Stomach (tissue), 9 donors: ENCODE results near the gene CYP27A1. TPM values are rescaled to one million over a fixed set of nuclear protein-coding genes. Genes with fewer than 3 reads are reported as not detected.
A peak's percentile ranks its signal among the peaks of the same experiment; 100 is the strongest.

Experiments used
- DNase-seq, 2 donors: peaks; one replicate each; pipeline versions ENCODE4 v3.0.0 to v3.0.0-alpha.2; 2013 to 2019
- H3K27ac ChIP-seq, 5 donors: fragments of 200-600 bp in 4 of 5; sonication (generic) in 4 of 5; one replicate each; pipeline ENCODE4 v1.5.1; 2013 to 2019; ENCODE audit warnings: mild to moderate bottlenecking in 1 of 5, moderate library complexity in 1 of 5
- H3K27me3 ChIP-seq, 3 donors: fragments of 200-600 bp; sonication (generic); one replicate each; pipeline ENCODE4 v1.5.1; 2017 to 2019; ENCODE audit warnings: mixed run types in 1 of 3
- H3K36me3 ChIP-seq, 4 donors: fragments of 200-600 bp; sonication (generic); 1 replicate in 3 of 4; 2 replicates in 1 of 4; pipeline ENCODE4 v1.5.1; 2016 to 2019
- H3K4me1 ChIP-seq, 4 donors: fragments of 200-600 bp; sonication (generic); one replicate each; pipeline ENCODE4 v1.5.1; 2016 to 2019
- H3K4me3 ChIP-seq, 4 donors: fragments of 200-600 bp; sonication (generic) in 3 of 4; one replicate each; pipeline ENCODE4 v1.5.1; 2016 to 2019; ENCODE audit warnings: mild to moderate bottlenecking in 1 of 4
- H3K9me3 ChIP-seq, 4 donors: fragments of 200-600 bp; sonication (generic); one replicate each; pipeline ENCODE4 v1.5.1; 2016 to 2019
- EP300 ChIP-seq: sonication (generic); formaldehyde crosslinking; IDR thresholded peaks from one replicate; pipeline ENCODE4 v1.6.1; 2017; ENCODE audit warnings: antibody characterized with exemption
- POLR2A ChIP-seq, 4 donors: fragments of 450-650 bp; IDR thresholded peaks; one replicate each; pipeline ENCODE4 v1.6.1; 2016; ENCODE audit warnings: antibody characterized with exemption in 4 of 4, control low read depth in 2 of 4, mild to moderate bottlenecking in 1 of 4, moderate library complexity in 1 of 4
- POLR2AphosphoS5 ChIP-seq, 3 donors: sonication (generic); formaldehyde crosslinking; IDR thresholded peaks; one replicate each; pipeline ENCODE4 v1.6.1; 2016; ENCODE audit warnings: antibody characterized with exemption in 3 of 3
- whole genome bisulfite sequencing, 5 donors: extraction: QIAGEN DNeasy Blood & Tissue Kit in 3 of 5; methylation state at CpG; one replicate each; pipeline versions ENCODE4 v1.1.5 to v1.1.7; 2013 to 2018; 5-methylcytosine and 5-hydroxymethylcytosine counted together
- intact Hi-C: fragments of 100-400 bp; cut with DNase I; formaldehyde crosslinking; loops from one replicate; pipeline ENCODE4 v1.15.1; 2023; ENCODE audit warnings: low total_unique reads
- polyA plus RNA-seq, 3 donors: library from polyadenylated mRNA; stranded (reverse); fragments of 200-250 nt; gene quantifications; one replicate each; pipeline ENCODE4 v1.2.3, GENCODE V29; 2013
- total RNA-seq, 5 donors: library from RNA; depleted of rRNA; stranded (reverse); fragments of >200 nt; gene quantifications; one replicate each; pipeline versions ENCODE4 v1.1.0 to v1.2.3, GENCODE V29; 2014 to 2016
- TF ChIP-seq, protein P1 (sequence below), 7 experiments: fragments of 450-650 bp in 4 of 7; fragments of 200-600 bp in 3 of 7; sonication (generic) in 3 of 7; IDR thresholded peaks; one replicate each; pipeline ENCODE4 v1.5.1; 2016 to 2019; ENCODE audit warnings: antibody characterized with exemption in 7 of 7, control low read depth in 2 of 7, mild to moderate bottlenecking in 1 of 7
- donor health status: healthy with polysubstance abuse.
- donor health status: Bipolar disorder and iron deficiency.
- donor health status: healthy.

Gene CYP27A1
- total and polyA plus RNA-seq, 8 donors: 4.4 to 546 (median 13.6) TPM

DNA sequence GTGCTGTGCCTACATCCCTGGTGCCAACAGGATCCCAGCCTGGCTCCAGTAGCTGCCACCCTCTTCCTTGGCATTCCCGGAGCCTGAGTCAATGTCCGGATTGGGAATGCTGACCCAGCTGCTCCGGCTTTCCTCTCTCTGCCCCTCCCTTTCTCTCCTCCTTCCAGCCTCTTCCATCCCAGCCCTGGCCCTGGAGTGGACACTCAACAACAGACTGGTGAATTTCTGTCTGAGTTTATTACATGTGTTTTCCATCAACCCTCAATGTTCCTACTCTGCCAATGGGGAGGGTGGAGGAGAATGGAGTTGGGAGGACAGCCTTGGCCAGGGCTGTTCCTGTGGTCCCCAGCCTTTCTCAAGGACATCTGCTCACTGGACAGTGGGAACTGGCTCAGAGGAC, 50.6 kb downstream of the CYP27A1 start:
- Histone ChIP-seq H3K27ac (peak overlapping the region in 2 of 5 donors; percentile 11 to 15), H3K36me3 (no peaks in the 10 kb centered on the region), H3K4me1 (peaks cover 0 to 11% (median 3%) of the 10 kb centered on the region in 4 donors), H3K4me3 (no peak overlapping the region), H3K27me3 (peaks cover 0 to 66% (median 0%) of the 10 kb centered on the region in 3 donors), H3K9me3 (peaks cover 0 to 8% (median 5%) of the 10 kb centered on the region in 4 donors)
- 65 to 83% (median 74%) methylated on average over 3 of the region's 3 CpGs; no CpG with 5 or more reads in 1 of the 5 donors for WGBS, 5 donors
- no peak for DNase-seq
- intact Hi-C loops: loop anchor here (10.0 kb wide), 1 partner anchor 108 kb away; no protein-coding TSS in a partner anchor
- TF ChIP-seq EP300 (no peak), POLR2A (IDR thresholded peaks at IDR 0.05) (no peak)

DNA sequence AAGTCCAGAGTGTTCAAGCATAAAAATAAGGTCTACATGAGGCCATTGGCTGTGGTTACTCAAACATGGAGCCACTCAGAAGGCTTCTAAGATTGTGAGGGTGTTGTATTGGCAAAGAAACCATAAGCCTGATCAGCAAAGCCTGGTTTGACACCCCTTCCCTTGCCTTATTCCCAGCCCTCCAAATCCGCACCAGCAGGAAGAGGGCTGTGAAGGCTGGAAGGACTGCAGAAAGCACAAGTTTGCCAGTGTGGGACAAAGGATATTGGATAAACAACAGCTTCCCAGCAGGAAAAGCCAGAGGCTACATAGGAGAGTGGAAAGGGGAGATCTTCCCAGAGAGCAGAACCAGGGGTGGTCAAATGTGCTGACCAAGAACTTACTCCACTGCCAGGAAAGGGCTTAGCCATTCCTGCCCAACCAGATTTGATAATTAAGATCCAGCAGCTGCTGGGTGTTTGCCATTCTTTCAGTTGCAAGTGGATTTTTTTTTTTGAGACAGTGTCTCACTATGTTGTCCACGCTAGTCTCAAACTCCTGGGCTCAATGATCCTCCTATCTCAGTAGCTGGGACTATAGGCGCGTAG, 51.2 kb downstream of the CYP27A1 start:
- WGBS, 5 donors: 52 to 74% (median 62%) methylated on average over 4 of the region's 4 CpGs
- peaks cover 0 to 13% (median 9%) of the 10 kb centered on the region in 4 donors for H3K9me3 ChIP-seq
- H3K27ac ChIP-seq: peak overlapping the region in 2 of 5 donors; percentile 15
- no peak for DNase-seq
- no peaks in the 10 kb centered on the region for H3K36me3 ChIP-seq
- TF ChIP-seq, protein P1, sequence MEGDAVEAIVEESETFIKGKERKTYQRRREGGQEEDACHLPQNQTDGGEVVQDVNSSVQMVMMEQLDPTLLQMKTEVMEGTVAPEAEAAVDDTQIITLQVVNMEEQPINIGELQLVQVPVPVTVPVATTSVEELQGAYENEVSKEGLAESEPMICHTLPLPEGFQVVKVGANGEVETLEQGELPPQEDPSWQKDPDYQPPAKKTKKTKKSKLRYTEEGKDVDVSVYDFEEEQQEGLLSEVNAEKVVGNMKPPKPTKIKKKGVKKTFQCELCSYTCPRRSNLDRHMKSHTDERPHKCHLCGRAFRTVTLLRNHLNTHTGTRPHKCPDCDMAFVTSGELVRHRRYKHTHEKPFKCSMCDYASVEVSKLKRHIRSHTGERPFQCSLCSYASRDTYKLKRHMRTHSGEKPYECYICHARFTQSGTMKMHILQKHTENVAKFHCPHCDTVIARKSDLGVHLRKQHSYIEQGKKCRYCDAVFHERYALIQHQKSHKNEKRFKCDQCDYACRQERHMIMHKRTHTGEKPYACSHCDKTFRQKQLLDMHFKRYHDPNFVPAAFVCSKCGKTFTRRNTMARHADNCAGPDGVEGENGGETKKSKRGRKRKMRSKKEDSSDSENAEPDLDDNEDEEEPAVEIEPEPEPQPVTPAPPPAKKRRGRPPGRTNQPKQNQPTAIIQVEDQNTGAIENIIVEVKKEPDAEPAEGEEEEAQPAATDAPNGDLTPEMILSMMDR (IDR thresholded peaks at IDR 0.05): no peak
- TF ChIP-seq POLR2A (IDR thresholded peaks at IDR 0.05) (no peak), EP300 (no peak), POLR2AphosphoS5 (IDR thresholded peaks at IDR 0.05) (no peak)
- intact Hi-C loops: loop anchor here (10.0 kb wide), 1 partner anchor 108 kb away; no protein-coding TSS in a partner anchor
- no peak overlapping the region for H3K4me3 ChIP-seq
- H3K4me1 ChIP-seq: peaks cover 0 to 11% (median 3%) of the 10 kb centered on the region in 4 donors
- H3K27me3 ChIP-seq: peaks cover 0 to 60% (median 0%) of the 10 kb centered on the region in 3 donors

DNA sequence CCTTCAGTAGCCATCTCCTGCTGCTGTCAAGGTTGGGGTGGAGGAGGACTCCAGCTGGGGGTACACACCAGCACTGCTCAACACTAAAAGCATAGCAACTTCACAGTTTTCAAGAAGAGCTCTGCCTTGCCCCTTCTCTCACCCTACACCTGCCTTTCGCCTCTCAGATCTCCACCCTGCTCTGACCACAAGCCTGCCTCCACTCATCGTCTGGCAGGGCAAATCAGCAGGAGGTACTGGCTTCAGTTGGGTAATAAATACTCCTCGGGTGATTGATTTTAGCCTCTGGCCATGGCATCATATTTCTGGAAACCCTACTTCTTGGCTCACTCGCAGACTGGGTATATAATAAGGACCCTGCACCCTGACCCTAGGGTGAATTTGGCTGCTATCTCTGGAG, 52.7 kb downstream of the CYP27A1 start:
- 65 to 77% (median 72%) methylated on average over 4 of the region's 4 CpGs for WGBS, 5 donors
- peaks cover 0 to 11% (median 3%) of the 10 kb centered on the region in 4 donors for H3K4me1 ChIP-seq
- intact Hi-C loops: loop anchor here (10.0 kb wide), 1 partner anchor 110 kb away; no protein-coding TSS in a partner anchor
- peaks cover 0 to 13% (median 9%) of the 10 kb centered on the region in 4 donors for H3K9me3 ChIP-seq
- TF ChIP-seq, protein P1 (IDR thresholded peaks at IDR 0.05): no peak
- no peak for TF ChIP-seq POLR2A (IDR thresholded peaks at IDR 0.05)
- TF ChIP-seq POLR2AphosphoS5 (IDR thresholded peaks at IDR 0.05): no peak
- TF ChIP-seq EP300: no peak
- H3K4me3 ChIP-seq: no peak overlapping the region
- no peaks in the 10 kb centered on the region for H3K36me3 ChIP-seq
- no peak for DNase-seq
- no peak overlapping the region for H3K27ac ChIP-seq
- peaks cover 0 to 56% (median 0%) of the 10 kb centered on the region in 3 donors for H3K27me3 ChIP-seq

DNA sequence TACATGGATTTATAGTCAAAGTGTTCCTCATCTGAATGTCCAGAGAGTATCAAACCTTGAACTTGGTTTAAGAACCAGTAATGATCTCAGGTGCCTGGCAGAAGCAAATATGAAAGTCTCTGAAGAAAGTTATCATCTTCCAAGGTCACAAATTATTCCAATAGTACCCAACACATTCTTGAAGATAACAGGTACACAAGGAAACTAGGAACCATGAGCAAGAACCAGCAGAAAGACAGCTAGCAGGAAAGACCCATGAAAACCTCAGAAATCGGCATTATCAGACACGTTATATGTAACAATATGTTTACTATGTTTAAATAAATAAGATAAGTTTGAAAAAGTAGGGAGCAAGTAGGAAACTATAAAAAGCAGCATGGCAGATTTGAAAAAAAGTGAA, 55.5 kb downstream of the CYP27A1 start:
- intact Hi-C loops: loop anchor here (10.0 kb wide), 1 partner anchor 113 kb away; no protein-coding TSS in a partner anchor
- H3K9me3 ChIP-seq: peaks cover 0 to 13% (median 9%) of the 10 kb centered on the region in 4 donors
- 33 to 74% (median 62%) methylated on average over 2 of the region's 2 CpGs for WGBS, 5 donors
- H3K36me3 ChIP-seq: no peaks in the 10 kb centered on the region
- no peak overlapping the region for H3K4me3 ChIP-seq
- peaks cover 0 to 11% (median 3%) of the 10 kb centered on the region in 4 donors for H3K4me1 ChIP-seq
- no peak overlapping the region for H3K27ac ChIP-seq
- peaks cover 0 to 39% (median 0%) of the 10 kb centered on the region in 3 donors for H3K27me3 ChIP-seq
- DNase-seq: no peak
- no peak for TF ChIP-seq POLR2A (IDR thresholded peaks at IDR 0.05)

DNA sequence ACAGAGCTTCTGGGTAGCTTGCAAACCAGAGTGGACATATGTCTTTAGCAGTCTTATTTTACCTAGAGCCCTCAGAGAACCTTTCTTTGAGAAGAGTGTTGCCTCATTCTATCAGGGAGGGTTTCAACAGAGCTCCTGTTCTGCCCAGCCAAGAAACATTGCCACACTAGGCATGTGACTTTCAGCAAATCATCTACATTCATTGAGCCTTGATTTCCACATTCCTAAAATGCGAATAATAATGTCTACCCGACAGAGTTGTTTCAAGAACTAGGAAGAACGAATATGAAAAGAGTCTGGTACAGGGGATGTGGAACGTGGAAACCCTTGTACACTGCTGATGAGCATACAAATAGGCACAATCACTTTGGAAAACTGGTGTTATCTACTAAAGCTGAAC, 57.5 kb downstream of the CYP27A1 start:
- Histone ChIP-seq H3K36me3 (no peaks in the 10 kb centered on the region), H3K27ac (no peak overlapping the region), H3K4me1 (no peaks in the 10 kb centered on the region), H3K27me3 (peaks cover 0 to 31% (median 0%) of the 10 kb centered on the region in 3 donors), H3K9me3 (peaks cover 0 to 13% (median 9%) of the 10 kb centered on the region in 4 donors), H3K4me3 (no peak overlapping the region)
- 70 to 79% (median 75%) methylated on average over 4 of the region's 4 CpGs for WGBS, 5 donors
- DNase-seq: no peak
- TF ChIP-seq, protein P1 (IDR thresholded peaks at IDR 0.05): no peak
- TF ChIP-seq EP300 (no peak), POLR2A (IDR thresholded peaks at IDR 0.05) (no peak), POLR2AphosphoS5 (IDR thresholded peaks at IDR 0.05) (no peak)
- intact Hi-C loops: loop anchor here (10.0 kb wide), 1 partner anchor 115 kb away; no protein-coding TSS in a partner anchor
